Stimulated activated CD4-positive, alpha-beta T cell treated with anti-CD3 and anti-CD28 coated beads, Interleukin-12 subunit alpha, Interleukin-12 subunit beta, amount 100 ng/mL, for 4 hours (primary cell): ENCODE measurements around the gene THY1.
"Not testable (repeated sequence)": the region's sequence is repeated elsewhere in the genome, so short reads cannot be mapped to it uniquely, and the experiment has no call there.

Source experiments
- DNase-seq: peaks from one replicate; pipeline ENCODE4 v3.0.0-alpha.2; 2020

THY1 gene

DNA sequence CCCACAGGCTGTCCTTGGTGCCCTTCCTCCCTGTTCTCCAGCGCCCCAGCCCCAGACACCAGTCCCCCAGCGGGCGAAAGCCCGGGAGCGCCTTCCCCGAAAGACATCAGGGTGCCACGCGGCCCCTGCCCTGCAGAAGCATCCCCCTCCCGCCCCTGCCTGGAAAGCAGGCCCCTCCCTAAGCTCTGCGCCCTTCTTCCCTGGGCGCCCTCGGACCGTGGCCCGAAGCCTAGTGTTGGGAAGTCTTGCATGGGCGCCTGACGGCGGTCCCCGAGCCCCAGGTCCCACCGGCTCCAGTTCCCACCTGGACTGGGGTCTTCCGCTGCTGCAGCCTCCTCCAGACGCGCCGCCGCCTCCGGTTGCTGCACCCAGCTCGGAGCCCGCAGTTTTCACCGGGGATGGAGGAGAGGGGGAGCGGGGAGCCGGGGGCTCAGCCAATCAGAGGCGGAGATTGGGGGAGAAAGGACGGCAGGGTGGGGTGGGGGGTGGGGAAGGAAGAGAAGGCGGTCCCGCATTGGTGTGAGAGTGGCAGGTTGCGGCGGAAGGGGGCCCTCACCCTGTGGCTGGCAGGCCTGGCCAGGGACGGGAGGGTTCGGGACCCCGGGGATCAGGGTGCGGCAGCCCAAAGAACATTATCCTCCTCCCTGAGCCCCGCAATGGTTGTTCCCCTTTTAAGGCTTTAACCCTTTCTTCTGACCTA, at the start of gene THY1:
THY1 (minus strand) TSS at position 364 of the 700 bp plus-strand sequence. CDS start 2,267 bp downstream, outside the sequence.
- DNase-seq = no peak

DNA sequence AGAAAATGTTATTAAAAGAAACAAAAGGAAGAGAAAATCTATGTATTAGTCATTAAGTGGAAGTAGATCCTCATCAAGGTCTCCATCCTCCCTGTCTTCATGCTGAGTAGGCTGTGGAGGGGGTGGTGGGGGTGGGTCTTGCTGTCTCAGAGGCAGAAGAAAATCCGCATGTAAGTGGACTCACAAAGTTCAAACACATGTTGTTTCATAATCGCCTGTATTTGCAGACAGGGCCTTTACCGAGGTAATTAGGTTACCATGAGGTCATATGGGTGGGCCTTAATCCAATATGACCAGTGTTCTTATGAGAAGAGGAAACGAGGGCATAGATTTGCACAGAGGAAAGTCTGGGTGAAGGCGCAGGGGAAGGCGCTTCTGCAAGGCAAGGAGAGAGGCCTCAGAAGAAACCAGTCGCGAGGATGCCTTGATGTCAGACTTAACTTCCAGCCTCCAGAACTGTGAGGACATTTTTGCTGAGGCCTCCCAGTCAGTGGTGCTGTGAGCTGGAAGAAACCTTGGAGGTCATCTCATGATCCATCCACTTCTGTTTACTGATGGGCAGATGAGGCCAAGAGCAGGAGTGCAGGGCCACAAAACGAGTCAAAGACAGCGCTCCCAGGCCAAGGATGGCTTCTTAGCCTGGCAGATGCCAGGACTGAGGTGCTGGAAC, 49.3 kb upstream of the THY1 start:
- no peak for DNase-seq

DNA sequence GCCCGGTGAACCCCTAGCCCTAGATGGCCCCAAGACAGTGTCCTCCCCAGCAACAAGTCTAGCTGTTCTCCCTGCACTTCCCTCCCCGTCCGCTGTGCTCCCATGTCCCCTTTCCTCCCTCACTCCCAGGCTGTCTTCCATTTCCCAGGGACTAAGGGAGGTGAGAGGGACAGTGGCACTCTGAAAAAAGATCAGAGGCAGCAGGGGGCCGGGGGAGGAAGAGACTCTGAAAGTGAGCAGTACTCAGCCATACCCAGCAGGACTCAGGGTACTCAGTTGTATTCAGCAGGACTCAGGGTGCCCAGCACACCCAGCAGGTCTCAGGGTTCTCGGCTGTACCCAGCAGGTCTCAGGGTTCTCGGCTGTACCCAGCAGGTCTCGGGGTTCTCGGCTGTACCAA, 48.4 kb upstream of the THY1 start:
- no peak for DNase-seq

DNA sequence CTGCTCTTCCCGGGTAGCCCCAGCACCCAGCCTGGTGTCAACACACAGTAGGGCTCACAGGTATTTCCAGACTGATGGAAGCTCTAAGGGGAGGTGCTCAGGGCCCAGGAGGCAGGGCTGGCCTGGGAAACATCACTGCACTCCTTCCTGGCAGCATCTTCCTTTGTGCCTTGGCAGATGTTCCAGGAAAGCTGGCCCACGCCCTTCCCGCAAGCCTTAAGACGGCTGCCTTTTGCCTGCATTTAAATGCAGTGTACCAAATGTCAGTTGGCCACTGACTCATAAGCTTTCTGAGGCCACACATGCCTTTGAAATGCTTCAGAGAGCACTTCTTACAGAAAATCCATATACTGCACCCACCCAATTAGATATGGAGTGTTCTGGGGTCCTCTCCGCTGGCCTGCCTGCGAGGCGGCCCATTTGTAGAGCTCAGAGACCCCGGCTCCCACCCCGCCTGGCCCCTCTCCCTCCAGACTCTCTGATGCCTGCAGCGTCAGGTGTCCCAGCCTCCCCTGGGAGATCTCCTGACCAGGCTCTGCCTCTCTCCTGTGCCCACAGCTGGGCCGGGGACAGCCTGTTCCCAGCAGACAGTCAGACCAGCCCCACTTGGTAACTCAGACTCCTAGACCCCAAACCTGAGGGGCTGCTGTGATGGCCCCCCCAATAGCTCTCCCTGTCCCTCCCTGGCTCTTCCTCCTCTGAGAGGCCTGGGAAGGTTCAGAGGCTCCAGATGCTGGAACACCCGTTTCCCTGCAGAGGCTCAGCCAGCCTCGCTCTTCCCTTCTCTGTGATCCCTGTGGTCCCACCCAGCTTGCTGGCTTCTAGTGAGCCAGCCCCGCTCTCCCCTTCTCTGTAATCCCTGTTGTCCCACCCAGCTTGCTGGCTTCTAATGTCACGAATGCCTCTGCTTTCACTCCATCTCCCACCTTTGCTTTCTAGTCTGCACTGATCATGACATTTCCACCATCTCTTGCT, 47.6 kb upstream of the THY1 start:
- no peak for DNase-seq

DNA sequence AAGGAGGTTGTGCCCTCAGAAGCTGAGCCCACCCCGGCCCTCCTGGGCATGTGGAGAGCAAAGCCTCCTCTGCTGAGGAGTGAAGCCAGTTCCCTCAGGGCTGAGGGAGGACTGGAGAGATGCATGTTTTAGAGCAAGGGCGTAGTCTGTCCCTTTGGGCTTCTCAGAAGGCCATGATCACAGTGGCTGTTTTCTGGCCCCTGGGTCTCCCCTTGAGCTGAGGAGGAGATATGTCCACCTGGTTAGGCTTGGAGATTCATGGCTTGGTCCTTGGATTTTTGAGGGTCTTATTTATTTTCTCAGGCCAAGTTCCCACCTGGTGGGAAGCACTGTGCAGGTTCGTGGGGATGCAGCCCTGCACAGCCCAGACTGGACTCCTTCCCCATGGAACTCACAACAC, 46.5 kb upstream of the THY1 start:
- no peak for DNase-seq

DNA sequence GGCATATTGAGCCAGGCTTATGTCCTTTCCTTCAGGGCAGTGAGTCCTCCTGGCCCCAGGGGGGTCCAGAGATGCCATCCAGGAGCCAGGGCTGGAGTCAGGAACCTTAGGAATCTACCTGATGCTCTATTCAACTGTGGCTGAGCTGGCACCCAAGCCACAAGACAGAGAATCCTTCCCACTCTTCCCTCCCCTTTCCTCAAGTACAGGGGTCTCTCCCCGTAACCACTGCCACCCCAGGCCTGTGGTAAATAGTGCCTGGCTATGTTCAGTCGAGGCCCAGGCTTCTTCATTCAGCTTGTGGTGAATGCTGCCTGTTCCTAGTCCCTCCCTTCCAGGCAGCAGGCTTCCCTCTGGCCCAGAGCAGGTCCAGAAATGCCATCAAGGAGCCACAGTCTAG, 45.5 kb upstream of the THY1 start:
- DNase-seq = no peak

DNA sequence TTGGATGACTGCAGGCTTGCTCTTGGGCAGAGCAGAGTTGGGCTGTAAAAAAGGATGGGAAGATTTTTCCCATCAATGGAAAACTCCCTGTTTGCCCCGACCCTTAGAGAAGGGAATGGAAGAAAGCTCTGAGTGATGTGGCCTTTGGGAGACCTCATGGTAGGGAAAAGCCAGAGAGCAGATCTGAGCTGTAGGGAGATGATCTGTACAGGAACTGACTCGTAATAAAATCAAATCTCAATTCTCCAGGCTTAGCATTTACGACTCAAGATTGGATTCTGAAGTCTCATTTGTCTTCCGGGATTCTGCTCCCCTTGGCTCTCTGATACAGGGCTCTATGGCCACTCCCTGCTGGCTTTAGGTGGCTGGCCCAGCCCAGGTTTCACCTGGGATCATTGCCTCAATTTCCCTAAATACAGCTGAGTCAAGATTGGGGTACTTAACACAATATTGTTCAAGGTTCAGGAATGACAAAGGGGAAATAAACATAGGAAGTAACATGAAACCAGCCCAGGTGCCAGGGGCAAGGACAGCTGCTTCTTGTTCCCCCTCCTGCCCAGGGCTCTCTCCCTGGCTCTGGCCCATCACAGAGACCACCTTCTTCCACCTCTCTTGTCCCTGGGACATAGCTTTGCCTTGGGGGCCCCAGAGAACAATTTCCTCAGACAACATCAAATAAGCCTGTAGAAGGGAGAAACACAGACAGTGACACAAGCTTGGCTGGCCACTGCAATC, 38.4 kb upstream of the THY1 start:
- no peak for DNase-seq

DNA sequence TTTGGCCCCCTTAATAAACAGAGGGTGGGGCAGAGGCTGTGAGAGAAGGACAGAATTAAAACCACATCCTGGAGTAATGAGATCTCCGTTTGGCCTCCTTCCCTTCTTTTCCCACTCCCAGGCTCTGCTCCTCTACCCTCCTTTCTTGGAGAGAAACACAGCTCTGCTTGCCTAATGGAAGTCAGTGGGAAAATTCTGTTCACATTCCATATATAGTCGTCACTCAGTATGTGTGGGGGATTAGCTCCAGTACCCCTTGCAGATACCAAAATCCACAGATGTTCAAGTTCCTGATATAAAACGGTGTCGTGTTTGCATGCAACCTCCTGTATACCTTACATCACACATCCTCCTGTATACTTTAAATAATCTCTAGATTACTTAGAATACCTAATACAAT, 37.6 kb upstream of the THY1 start:
- no peak for DNase-seq

DNA sequence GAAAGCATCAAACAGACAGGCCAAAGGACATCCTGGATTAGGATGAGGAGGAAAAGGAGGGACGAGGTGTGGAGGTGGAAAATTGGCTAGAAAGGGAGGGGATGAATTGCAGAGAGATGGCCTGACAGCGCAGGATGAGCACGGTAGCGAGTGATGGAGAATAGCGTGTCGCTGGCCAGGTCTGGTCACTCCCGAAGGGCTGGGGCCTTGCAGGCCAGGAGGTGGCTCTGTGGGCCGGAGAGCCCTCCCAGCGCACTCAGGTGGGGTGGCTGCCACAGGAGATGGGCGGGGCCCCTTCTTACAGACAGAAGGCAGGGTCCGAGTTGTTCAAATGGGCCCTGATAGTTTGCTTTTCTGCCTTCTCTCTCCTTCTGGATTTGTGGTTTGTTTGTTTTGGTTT, 37.1 kb upstream of the THY1 start:
- DNase-seq = no peak

DNA sequence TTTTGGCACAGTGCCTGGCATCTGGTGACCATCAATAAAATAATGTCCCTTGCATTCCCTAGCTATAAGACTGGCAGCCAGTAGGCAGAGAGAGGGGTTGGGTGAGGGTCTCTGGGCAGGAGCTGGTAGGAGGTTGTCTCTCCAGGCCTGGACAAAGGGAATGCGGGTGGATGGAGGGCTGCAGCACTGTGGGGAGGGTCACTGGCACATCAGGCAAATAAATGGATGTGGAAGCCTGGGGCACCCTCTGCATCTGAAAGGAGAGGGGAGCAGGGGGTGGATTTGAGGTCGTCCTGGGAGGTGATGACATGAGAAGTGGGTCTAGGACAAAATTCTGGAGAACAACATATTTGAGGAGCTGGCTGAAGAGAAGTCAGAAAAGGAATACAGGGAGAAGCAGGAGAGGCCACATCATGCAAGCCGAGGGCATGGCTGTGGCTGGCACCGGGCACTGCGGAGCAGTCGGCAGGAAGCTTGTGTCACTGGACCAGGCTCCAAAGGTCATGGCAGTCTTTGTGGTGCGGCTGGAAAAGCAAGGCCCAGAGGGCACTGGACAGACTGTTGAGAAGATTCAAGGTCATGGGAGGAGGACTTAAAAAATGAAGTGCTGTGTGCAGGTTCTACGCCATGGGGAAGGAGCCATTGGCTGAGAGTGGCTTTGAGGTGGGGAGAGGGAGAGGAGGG, 36.5 kb upstream of the THY1 start:
- DNase-seq = no peak

DNA sequence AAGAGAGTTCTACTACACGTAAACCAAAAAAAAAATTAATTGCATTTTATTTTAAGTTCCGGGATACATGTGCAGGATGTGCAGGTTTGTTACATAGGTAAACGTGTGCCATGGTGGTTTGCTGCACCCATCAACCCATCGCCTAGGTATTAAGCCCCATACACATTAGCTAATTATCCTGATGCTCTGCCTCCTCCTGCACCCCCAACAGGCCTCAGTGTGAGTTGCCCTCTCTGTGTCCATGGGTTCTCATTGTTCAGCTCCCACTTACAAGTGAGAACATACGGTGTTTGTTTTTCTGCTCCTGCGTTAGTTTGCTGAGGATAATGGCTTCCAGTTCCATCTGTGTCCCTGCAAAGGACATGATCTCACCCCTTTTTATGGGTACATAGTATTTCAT, 32.7 kb upstream of the THY1 start:
- DNase-seq = not testable (repeated sequence)

DNA sequence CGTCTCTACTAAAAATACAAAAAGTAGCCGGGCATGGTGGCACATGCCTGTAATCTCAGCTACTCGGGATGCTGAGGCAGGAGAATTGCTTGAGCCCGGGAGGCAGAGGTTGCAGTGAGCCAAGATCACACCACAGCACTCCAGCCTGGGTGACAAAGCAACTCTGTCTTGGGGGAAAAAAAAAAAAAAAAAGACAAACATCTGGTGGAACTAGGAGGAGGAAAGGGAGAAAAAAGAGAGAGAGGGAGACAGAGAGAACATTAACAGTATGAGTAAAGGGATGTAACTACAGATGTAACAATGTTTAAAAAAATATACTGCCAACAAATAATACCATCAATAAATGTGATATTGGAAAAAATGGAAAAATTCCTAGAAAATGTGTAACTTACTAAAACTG, 32.3 kb upstream of the THY1 start:
- not testable (repeated sequence) for DNase-seq

DNA sequence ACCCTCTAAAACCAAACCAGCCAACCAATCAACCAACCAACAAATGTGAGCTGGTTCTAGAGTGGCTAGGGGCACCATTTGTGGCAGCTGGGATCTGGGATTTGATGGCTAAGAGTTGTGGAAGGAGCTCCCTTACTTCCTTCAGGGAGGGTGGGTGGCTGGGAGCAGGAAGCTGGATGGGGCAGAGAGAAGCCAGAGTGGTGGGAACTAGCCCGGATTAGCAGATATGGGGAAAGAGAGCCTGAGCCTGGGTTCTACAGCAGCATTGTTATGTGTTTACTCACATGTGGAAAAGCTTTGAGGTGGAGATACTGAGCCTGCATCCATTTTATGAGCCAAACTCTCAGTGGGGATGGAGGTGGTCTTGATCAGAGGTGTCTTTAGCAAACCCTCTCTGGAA, 30.9 kb upstream of the THY1 start:
- DNase-seq = no peak

DNA sequence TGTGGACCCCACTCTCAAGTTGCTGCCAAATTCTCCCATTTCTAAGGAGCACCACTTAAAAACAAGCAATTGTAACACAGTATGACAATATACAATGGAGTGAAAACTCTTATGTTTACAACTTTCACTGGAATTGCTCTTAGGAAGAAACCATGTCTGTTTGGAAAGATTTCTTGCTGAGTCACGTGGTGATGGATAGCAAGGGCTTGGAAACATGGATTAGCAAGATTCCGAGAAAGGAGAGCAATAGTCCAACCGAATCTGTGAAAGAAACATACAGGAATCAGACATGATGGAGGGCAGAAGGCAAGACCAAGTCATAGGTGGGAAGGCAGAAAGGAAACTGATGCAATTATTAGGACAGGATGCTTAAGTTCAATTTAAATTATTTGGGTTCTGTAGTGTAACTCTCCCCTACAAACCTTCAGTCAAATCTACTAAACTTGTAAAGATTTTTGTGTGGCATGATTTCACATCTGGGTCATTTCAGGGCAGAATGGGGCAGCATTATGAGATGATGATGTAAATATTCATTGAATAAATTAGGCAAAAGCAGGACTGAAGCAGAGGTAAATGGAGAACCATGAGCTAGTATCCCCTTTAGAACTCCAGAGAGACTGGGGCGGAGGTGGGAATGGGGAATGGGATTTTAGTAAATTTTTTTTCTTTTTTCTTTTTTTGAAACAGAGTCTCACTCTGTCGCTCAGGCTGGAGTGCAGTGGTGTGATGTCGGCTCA, 27.8 kb upstream of the THY1 start:
- DNase-seq = no peak

DNA sequence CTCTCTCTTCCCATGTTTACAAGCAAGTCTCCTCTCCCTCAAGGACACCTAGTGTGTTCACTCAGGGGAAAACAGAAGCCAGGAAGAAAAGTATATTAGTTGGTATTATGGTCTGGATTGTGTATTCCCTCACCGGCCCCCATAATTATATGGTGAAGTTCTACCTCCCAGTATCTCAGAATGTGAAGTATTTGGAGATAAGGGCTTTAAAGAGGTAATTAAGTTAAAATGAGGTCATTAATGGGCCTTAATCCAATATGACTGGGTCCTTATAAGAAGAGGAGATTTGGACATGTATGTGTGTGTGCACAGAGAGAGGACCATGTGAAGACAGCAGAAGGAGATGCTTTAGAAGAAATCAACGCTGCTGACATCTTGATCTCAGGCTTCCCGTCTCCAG, 26.5 kb upstream of the THY1 start:
- no peak for DNase-seq

DNA sequence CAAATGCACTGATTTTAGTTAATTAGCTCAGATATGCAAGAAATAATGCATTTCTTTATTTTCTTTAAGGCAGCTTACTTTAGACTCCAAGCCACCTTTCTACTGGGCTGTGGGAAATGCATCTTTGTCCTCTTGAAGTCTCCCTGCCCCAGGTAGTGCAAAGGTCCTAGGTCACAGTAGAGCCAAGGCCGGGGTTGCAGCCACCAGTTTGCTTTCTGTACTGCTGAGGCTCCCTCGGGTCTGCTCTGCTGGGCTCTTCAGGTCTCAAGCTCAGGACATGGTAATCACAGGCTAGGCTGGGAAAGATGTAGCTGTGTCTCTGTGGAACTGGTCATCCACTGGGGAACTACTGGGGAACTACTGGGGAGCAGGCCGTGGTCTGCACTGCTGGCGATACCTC, 25.4 kb upstream of the THY1 start:
- DNase-seq = no peak

DNA sequence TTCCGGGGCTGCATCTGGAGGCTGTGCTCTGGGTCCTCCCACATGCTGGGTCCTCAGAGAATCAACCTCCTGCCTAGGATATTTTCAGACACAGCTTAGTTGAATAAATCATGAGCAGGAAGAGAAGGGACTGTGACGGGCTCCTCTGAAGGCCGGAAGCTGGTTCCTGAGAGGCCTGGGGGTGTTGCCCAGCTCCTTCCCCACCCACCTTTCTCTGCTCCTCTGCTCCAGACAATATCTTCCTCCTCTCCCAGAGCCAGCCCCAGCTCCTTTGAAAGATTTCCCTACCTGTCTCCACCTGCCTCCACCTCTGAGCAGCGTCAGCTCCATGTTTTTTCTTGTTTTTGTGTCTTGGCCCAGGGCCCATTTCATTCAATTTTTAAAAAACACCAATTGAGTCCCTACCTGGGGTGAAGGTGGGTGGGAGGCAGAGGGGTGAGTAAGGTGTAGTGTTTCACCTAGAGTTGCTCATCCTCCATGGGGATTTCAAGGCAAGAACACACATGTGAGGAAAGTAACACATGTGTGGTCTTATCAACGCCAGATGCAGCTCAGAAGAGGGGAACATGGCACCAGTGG, 24.8 kb upstream of the THY1 start:
- no peak for DNase-seq

DNA sequence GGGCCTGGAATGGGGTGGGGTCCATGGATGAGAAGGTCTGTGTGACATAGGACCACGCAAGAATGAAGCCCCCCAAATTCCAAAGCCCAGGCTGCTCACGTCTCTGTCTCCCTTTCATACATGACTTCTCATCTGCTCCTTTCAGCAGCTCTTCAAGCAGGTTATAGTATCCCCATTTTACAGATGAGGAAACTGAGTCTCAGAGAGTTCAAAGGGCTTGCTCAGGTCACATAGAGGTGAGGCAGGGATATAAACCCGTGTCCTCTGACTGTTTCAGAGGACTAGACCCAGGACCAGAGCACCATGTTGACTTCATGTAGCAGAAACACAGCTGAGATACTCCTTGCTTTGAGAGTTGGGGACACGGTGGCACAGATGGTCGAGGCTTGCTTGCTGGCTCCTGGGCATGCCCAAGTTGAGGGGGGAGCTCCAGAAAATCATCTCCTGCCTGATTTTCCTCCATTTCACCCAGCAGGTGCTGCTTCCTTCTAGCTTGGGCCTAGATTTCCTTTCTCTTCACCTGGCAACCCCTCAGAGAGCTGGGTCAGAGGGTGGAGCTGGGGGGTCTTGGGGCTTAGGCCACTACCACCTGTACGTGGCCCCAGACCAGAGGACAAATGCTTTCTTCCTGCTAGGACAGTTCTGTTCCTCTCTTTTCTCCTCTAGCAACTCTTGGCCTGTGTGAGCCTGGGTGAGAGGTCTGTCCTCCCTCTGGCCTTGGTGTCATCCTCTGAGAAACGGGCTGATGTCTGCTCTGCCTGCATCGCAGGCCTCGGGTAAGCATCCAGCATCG, 24.1 kb upstream of the THY1 start:
- no peak for DNase-seq

DNA sequence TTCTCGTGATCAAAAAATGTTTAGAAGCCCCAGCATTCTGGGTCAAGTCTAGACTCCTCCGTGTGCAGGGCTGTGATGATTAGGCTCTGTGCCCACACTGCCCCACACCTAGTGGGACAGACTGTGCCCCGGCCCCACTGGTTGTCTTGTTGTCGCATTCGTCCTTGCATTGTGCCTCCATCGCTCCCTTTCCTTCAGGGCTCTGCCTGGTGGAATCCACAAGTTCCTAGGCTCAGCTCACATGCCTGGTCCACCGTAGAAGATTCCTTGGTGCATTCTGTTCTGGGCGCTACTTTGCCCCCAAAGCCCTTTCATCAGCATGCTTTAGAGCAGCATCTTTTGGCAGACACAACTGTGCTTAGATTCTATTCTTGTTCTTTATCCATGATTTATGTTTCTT, 23.5 kb upstream of the THY1 start:
- no peak for DNase-seq

DNA sequence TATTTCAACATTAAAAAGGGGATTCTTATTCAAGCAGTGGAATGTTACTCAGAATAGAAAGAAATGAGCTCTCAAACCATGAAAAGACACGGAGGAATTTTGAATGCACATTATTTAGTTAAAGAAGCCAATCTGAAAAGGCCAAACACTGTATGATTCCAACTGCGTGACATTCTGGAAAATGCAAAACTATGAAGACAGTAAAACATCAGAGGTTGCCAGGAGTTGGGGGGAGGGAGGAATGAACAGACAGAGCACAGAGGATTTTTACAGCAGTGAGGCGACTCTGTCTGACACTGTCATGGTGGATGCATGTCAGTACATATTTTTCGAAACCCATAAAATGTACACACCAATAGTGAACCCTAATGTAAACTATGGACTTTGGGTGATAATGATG, 22.9 kb upstream of the THY1 start:
- no peak for DNase-seq
